ENCODE results near the gene ZWILCH.

DNA sequence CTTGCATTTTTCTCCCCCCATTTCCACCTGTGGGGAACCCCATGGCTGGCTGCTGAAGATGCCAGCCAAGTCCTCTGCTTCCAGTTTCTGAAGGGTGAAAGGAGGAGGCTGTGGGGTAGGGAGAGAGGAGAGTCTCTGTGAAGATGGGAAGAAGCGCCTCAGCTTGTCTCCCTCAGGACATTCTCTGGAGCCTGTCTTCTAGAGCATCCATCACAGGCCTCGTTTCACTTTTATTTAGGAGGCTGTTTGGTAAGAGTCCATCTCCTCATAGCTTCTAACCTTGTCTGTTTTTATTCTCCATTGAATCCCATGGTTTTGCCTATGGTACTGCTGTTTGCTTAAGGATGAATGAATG is 69.4 kb downstream of the ZWILCH start:
- TF ChIP-seq, protein P1, sequence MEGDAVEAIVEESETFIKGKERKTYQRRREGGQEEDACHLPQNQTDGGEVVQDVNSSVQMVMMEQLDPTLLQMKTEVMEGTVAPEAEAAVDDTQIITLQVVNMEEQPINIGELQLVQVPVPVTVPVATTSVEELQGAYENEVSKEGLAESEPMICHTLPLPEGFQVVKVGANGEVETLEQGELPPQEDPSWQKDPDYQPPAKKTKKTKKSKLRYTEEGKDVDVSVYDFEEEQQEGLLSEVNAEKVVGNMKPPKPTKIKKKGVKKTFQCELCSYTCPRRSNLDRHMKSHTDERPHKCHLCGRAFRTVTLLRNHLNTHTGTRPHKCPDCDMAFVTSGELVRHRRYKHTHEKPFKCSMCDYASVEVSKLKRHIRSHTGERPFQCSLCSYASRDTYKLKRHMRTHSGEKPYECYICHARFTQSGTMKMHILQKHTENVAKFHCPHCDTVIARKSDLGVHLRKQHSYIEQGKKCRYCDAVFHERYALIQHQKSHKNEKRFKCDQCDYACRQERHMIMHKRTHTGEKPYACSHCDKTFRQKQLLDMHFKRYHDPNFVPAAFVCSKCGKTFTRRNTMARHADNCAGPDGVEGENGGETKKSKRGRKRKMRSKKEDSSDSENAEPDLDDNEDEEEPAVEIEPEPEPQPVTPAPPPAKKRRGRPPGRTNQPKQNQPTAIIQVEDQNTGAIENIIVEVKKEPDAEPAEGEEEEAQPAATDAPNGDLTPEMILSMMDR (IDR thresholded peaks at IDR 0.05), result no peak
- no peak for TF ChIP-seq POLR2A (IDR thresholded peaks at IDR 0.05)

Data from prostate gland (tissue), 2 donors.